Measurements from ENCODE around the gene GHR. TPM values are rescaled to one million over a fixed set of nuclear protein-coding genes. Genes with fewer than 3 reads are reported as not detected.

GHR gene
- total RNA-seq, 1 donor from 2014 or later, result 5.4 TPM

DNA sequence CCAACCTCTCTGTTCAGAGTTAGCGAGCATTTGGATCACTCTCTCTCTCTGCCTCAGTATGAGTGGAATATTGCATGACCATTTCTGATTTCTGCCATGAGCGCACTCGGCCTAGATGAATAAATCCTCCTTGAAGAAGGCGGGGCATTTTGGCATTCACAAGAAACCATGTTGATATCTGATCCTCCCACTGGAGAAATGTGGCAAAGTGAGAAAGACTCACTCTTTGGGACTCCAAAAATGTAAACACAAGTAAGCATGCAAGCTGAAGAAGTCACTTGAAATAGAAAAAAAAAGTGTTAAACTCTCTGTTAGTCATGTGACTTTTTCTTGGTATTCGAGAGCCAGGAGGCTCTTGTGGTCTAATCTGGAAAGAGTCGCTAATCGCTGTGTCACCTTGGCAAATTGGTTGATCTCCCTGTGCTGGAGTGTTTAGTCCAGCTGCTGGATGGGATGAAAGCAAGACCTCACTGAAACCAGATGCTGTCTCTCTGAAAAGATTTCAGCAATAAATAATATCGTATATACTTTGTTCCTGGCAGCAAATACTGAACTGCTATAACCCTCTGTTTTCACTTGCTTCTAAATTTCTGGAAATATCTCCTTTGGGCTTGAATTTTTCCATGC lies 95.5 kb downstream of the GHR start:
- DNase-seq (ENCODE audit: low spot score), result no peak
- H3K27ac Mint-ChIP-seq (ENCODE audit: unreplicated experiment), result no peak overlapping the region
- no peak for TF ChIP-seq CTCF (IDR thresholded peaks at IDR 0.05)
- H3K27me3 Mint-ChIP-seq (ENCODE audit: low read depth), result peaks cover 2% of the 10 kb centered on the region
- H3K4me3 Mint-ChIP-seq (ENCODE audit: unreplicated experiment), result no peak overlapping the region
- peaks cover 3% of the 10 kb centered on the region for H3K9me3 Mint-ChIP-seq (ENCODE audit: low read depth)
- peaks cover 23% of the 10 kb centered on the region for H3K4me1 Mint-ChIP-seq (ENCODE audit: low read depth)
- H3K36me3 Mint-ChIP-seq (ENCODE audit: low read depth), result no peaks in the 10 kb centered on the region

DNA sequence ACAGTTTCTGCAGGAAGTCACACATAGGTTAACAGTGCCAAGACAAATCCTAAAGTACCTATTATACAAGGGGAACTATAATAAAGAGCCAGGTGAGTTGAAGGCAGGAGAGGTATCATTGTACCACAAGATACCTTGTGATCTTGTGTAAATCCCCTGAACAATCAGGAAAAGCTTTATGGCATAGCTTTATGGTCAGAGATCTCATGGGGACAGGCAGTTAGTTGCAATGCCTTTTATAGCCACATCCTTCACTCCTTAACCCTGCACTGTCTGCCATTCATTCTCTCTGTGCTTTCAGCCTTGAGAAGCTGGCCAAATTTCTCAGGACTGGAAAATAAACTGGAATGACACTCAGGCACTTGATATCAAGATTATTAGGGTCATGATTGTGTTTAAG lies 97.0 kb downstream of the GHR start:
- peaks cover 2% of the 10 kb centered on the region for H3K27me3 Mint-ChIP-seq (ENCODE audit: low read depth)
- no peak overlapping the region for H3K27ac Mint-ChIP-seq (ENCODE audit: unreplicated experiment)
- H3K4me1 Mint-ChIP-seq (ENCODE audit: low read depth), result peaks cover 23% of the 10 kb centered on the region
- no peak for DNase-seq (ENCODE audit: low spot score)
- TF ChIP-seq CTCF (IDR thresholded peaks at IDR 0.05), result no peak
- H3K9me3 Mint-ChIP-seq (ENCODE audit: low read depth), result peaks cover 6% of the 10 kb centered on the region
- no peaks in the 10 kb centered on the region for H3K36me3 Mint-ChIP-seq (ENCODE audit: low read depth)
- no peak overlapping the region for H3K4me3 Mint-ChIP-seq (ENCODE audit: unreplicated experiment)

DNA sequence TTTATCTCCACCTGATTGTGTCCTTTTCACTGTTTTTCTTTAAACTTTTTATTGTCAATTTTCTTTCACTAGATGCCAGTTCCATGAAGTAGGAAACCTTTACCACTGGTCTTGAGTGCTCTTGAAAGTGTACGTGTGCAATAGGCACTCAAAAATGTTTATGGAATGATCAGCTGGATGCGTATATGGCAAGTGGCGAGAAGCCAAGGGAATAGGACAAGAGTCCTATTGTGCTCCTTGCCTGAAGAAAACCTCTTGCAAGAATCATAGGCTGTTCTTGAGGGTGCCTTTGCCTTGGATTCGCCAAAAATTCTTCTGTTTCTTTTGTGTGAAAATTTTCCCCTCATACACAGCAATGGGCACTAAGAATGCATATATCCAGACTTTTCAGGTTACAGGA lies 97.7 kb downstream of the GHR start:
- Mint-ChIP-seq H3K36me3 (ENCODE audit: low read depth) (no peaks in the 10 kb centered on the region), H3K4me3 (ENCODE audit: unreplicated experiment) (no peak overlapping the region), H3K27me3 (ENCODE audit: low read depth) (peaks cover 2% of the 10 kb centered on the region), H3K27ac (ENCODE audit: unreplicated experiment) (no peak overlapping the region), H3K9me3 (ENCODE audit: low read depth) (peaks cover 6% of the 10 kb centered on the region), H3K4me1 (ENCODE audit: low read depth) (peaks cover 23% of the 10 kb centered on the region)
- TF ChIP-seq CTCF (IDR thresholded peaks at IDR 0.05), result no peak
- DNase-seq (ENCODE audit: low spot score), result no peak

DNA sequence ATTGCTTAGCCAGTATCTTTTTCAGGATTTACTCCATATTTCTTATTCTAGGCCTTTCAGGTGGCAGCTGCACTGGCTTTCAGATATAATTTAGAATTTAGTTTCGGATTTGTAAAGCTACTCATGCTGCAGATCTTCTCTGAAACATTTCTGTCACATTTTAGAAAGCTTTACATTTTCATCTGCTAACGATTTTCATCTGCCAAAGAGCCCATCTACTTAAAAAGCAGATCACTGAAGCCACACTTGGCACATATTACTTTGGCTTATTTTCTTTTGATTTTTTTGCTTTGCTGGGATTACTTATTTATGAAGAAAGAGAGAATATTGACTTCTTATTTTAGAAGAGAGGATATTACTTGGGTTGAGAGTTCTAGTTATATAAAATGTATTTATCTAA lies 98.2 kb downstream of the GHR start:
- no peak for DNase-seq (ENCODE audit: low spot score)

DNA sequence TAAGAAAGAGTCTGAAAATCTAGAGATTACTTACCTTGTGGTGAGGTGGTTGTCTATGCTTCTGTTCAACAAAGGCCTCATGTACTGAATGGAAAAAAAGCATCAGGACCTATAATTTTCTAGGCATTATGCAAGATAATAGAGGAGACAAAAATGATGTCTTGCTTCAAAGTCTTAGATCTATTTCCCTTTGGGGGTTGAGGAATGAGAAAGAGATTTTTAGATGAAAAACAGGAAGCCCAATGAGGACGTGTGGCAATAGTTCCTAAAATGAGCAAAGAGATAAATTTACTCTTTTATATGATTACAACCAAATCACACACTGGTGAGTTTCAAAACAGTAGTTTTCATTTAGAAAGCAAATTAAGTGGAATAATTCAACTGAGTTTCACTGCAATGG lies 99.5 kb downstream of the GHR start:
- Mint-ChIP-seq H3K4me3 (ENCODE audit: unreplicated experiment) (no peak overlapping the region), H3K9me3 (ENCODE audit: low read depth) (peaks cover 19% of the 10 kb centered on the region), H3K27ac (ENCODE audit: unreplicated experiment) (no peak overlapping the region), H3K4me1 (ENCODE audit: low read depth) (peaks cover 14% of the 10 kb centered on the region), H3K27me3 (ENCODE audit: low read depth) (no peaks in the 10 kb centered on the region), H3K36me3 (ENCODE audit: low read depth) (peaks cover 3% of the 10 kb centered on the region)
- TF ChIP-seq CTCF (IDR thresholded peaks at IDR 0.05), result no peak
- no peak for DNase-seq (ENCODE audit: low spot score)

More for the DNA sequence above, 98.2 kb downstream of the GHR start:
- no peaks in the 10 kb centered on the region for H3K36me3 Mint-ChIP-seq (ENCODE audit: low read depth)
- no peak for TF ChIP-seq CTCF (IDR thresholded peaks at IDR 0.05)
- H3K4me1 Mint-ChIP-seq (ENCODE audit: low read depth), result peaks cover 21% of the 10 kb centered on the region
- H3K27ac Mint-ChIP-seq (ENCODE audit: unreplicated experiment), result no peak overlapping the region
- H3K27me3 Mint-ChIP-seq (ENCODE audit: low read depth), result peaks cover 2% of the 10 kb centered on the region
- H3K9me3 Mint-ChIP-seq (ENCODE audit: low read depth), result peaks cover 6% of the 10 kb centered on the region
- no peak overlapping the region for H3K4me3 Mint-ChIP-seq (ENCODE audit: unreplicated experiment)
